IgD-negative memory B cell (primary cell): ENCODE measurements around the gene MYH7. TPM values are rescaled to one million over a fixed set of nuclear protein-coding genes. Genes with fewer than 3 reads are reported as not detected.

Experiments
- H3K27ac Mint-ChIP-seq, 3 donors: one replicate each; pipeline ENCODE4 v1.8.0; 2020 to 2022; ENCODE audit warnings: mild to moderate bottlenecking in 3 of 3, mixed read lengths in 3 of 3, moderate library complexity in 1 of 3
- H3K27me3 Mint-ChIP-seq: one replicate; pipeline ENCODE4 v1.8.0; 2021; ENCODE audit warnings: mixed read lengths
- H3K36me3 Mint-ChIP-seq: one replicate; pipeline ENCODE4 v1.8.0; 2020; ENCODE audit warnings: mild to moderate bottlenecking, mixed read lengths
- H3K4me1 Mint-ChIP-seq, 3 donors: one replicate each; pipeline ENCODE4 v1.8.0; 2020 to 2022; ENCODE audit warnings: mixed read lengths in 3 of 3, mild to moderate bottlenecking in 1 of 3
- H3K4me3 Mint-ChIP-seq, 4 donors: one replicate each; pipeline ENCODE4 v1.8.0; 2020 to 2022; ENCODE audit warnings: mild to moderate bottlenecking in 4 of 4, mixed read lengths in 4 of 4, moderate library complexity in 3 of 4
- H3K9me3 Mint-ChIP-seq, 3 donors: one replicate each; pipeline ENCODE4 v1.8.0; 2020 to 2021; ENCODE audit warnings: mixed read lengths in 3 of 3, mild to moderate bottlenecking in 1 of 3
- polyA plus RNA-seq: library from polyadenylated mRNA; unstranded; fragments of 300-500 nt; fragmentation: Illumina TruSeq; gene quantifications from one replicate; pipeline ENCODE4 v1.2.3, GENCODE V29; 2021

The MYH7 gene
- polyA plus RNA-seq, result not detected

- Mint-ChIP-seq H3K27me3 (peaks cover 13% of the 10 kb centered on the region), H3K4me1 (peaks cover 0 to 2% (median 0%) of the 10 kb centered on the region in 3 donors), H3K4me3 (no peak within 1 kb of the TSS), H3K27ac (no peak within 1 kb of the TSS), H3K36me3 (peaks cover 5% of the 10 kb centered on the region), H3K9me3 (no peaks in the 10 kb centered on the region)
These were observed at the start of gene MYH7 for GRCh38 chr14:23435543-23436326. Gene MYH7 (minus strand): TSS chr14:23435660. CDS start chr14:23433732, 1,928 bp downstream.

- no peak overlapping the region for H3K27ac Mint-ChIP-seq
- no peaks in the 10 kb centered on the region for H3K27me3 Mint-ChIP-seq
- H3K36me3 Mint-ChIP-seq, result peaks cover 4% of the 10 kb centered on the region
- H3K9me3 Mint-ChIP-seq, result no peaks in the 10 kb centered on the region
- H3K4me3 Mint-ChIP-seq, result no peak overlapping the region
- peaks cover 2 to 4% (median 3%) of the 10 kb centered on the region in 3 donors for H3K4me1 Mint-ChIP-seq
These were observed 47.9 kb upstream of the MYH7 start for GRCh38 chr14:23483236-23483854.

GRCh38 chr14:23482823-23483148 lies 47.3 kb upstream of the MYH7 start:
- Mint-ChIP-seq H3K4me3 (no peak overlapping the region), H3K36me3 (peaks cover 5% of the 10 kb centered on the region), H3K9me3 (no peaks in the 10 kb centered on the region), H3K4me1 (peaks cover 3 to 5% (median 4%) of the 10 kb centered on the region in 3 donors), H3K27me3 (no peaks in the 10 kb centered on the region), H3K27ac (no peak overlapping the region)

GRCh38 chr14:23481979-23482822 lies 46.7 kb upstream of the MYH7 start:
- Mint-ChIP-seq H3K27ac (no peak overlapping the region), H3K9me3 (no peaks in the 10 kb centered on the region), H3K36me3 (peaks cover 5% of the 10 kb centered on the region), H3K4me1 (peaks cover 3 to 5% (median 4%) of the 10 kb centered on the region in 3 donors), H3K27me3 (no peaks in the 10 kb centered on the region), H3K4me3 (no peak overlapping the region)

GRCh38 chr14:23481362-23481970 lies 46.0 kb upstream of the MYH7 start:
- Mint-ChIP-seq H3K9me3 (no peaks in the 10 kb centered on the region), H3K4me1 (peaks cover 3 to 5% (median 4%) of the 10 kb centered on the region in 3 donors), H3K27me3 (no peaks in the 10 kb centered on the region), H3K4me3 (no peak overlapping the region), H3K36me3 (peaks cover 5% of the 10 kb centered on the region), H3K27ac (no peak overlapping the region)

- Mint-ChIP-seq H3K4me1 (peaks cover 4 to 5% (median 4%) of the 10 kb centered on the region in 3 donors), H3K4me3 (no peak overlapping the region), H3K27me3 (no peaks in the 10 kb centered on the region), H3K9me3 (no peaks in the 10 kb centered on the region), H3K36me3 (peaks cover 2% of the 10 kb centered on the region), H3K27ac (peak overlapping the region in 1 of 3 donors; percentile 46)
These were observed 42.8 kb upstream of the MYH7 start for GRCh38 chr14:23478109-23478759.

GRCh38 chr14:23470947-23471346 lies 35.5 kb upstream of the MYH7 start:
- no peaks in the 10 kb centered on the region for H3K9me3 Mint-ChIP-seq
- peak overlapping the region in 2 of 3 donors; percentile 54 to 63 for H3K27ac Mint-ChIP-seq
- H3K4me3 Mint-ChIP-seq, result peak overlapping the region in 3 of 4 donors; percentile 72 to 81 (median 77)
- H3K36me3 Mint-ChIP-seq, result no peaks in the 10 kb centered on the region
- peaks cover 4 to 8% (median 7%) of the 10 kb centered on the region in 3 donors for H3K4me1 Mint-ChIP-seq
- no peaks in the 10 kb centered on the region for H3K27me3 Mint-ChIP-seq

- peaks cover 4 to 8% (median 7%) of the 10 kb centered on the region in 3 donors for H3K4me1 Mint-ChIP-seq
- H3K4me3 Mint-ChIP-seq, result peak overlapping the region in 1 of 4 donors; percentile 77
- no peaks in the 10 kb centered on the region for H3K9me3 Mint-ChIP-seq
- H3K27ac Mint-ChIP-seq, result no peak overlapping the region
- no peaks in the 10 kb centered on the region for H3K36me3 Mint-ChIP-seq
- no peaks in the 10 kb centered on the region for H3K27me3 Mint-ChIP-seq
These were observed 34.5 kb upstream of the MYH7 start for GRCh38 chr14:23469906-23470403.

- Mint-ChIP-seq H3K4me3 (peak within 1 kb of the TSS in 2 of 4 donors; percentile 72 to 77), H3K27ac (no peak within 1 kb of the TSS), H3K27me3 (no peaks in the 10 kb centered on the region), H3K4me1 (peaks cover 4 to 8% (median 5%) of the 10 kb centered on the region in 3 donors), H3K9me3 (no peaks in the 10 kb centered on the region), H3K36me3 (no peaks in the 10 kb centered on the region)
These were observed 33.9 kb upstream of the MYH7 start, which contains the start of gene NGDN for GRCh38 chr14:23469127-23469905. Gene NGDN (plus strand): TSS chr14:23469703. CDS start chr14:23469716, 13 bp downstream.

- H3K9me3 Mint-ChIP-seq, result no peaks in the 10 kb centered on the region
- H3K27me3 Mint-ChIP-seq, result no peaks in the 10 kb centered on the region
- no peaks in the 10 kb centered on the region for H3K36me3 Mint-ChIP-seq
- peaks cover 4 to 8% (median 4%) of the 10 kb centered on the region in 3 donors for H3K4me1 Mint-ChIP-seq
- H3K4me3 Mint-ChIP-seq, result no peak overlapping the region
- no peak overlapping the region for H3K27ac Mint-ChIP-seq
These were observed 33.3 kb upstream of the MYH7 start for GRCh38 chr14:23468704-23469126.

- Mint-ChIP-seq H3K27me3 (no peaks in the 10 kb centered on the region), H3K36me3 (no peaks in the 10 kb centered on the region), H3K4me3 (no peak overlapping the region), H3K27ac (no peak overlapping the region), H3K4me1 (peaks cover 0 to 3% (median 0%) of the 10 kb centered on the region in 3 donors), H3K9me3 (no peaks in the 10 kb centered on the region)
These were observed 29.8 kb upstream of the MYH7 start for GRCh38 chr14:23465261-23465660.

- H3K9me3 Mint-ChIP-seq, result no peaks in the 10 kb centered on the region
- peaks cover 0 to 2% (median 0%) of the 10 kb centered on the region in 3 donors for H3K4me1 Mint-ChIP-seq
- H3K4me3 Mint-ChIP-seq, result no peak overlapping the region
- no peak overlapping the region for H3K27ac Mint-ChIP-seq
- H3K36me3 Mint-ChIP-seq, result no peaks in the 10 kb centered on the region
- no peaks in the 10 kb centered on the region for H3K27me3 Mint-ChIP-seq
These were observed 29.2 kb upstream of the MYH7 start for GRCh38 chr14:23464700-23465099.

GRCh38 chr14:23460960-23461359 lies 25.5 kb upstream of the MYH7 start:
- Mint-ChIP-seq H3K9me3 (no peaks in the 10 kb centered on the region), H3K36me3 (no peaks in the 10 kb centered on the region), H3K4me3 (no peak overlapping the region), H3K4me1 (no peaks in the 10 kb centered on the region), H3K27me3 (peaks cover 6% of the 10 kb centered on the region), H3K27ac (no peak overlapping the region)
